ENCODE results near the gene INPP5A. TPM values are rescaled to one million over a fixed set of nuclear protein-coding genes. Genes with fewer than 3 reads are reported as not detected.
"Not testable (repeated sequence)": the region's sequence is repeated elsewhere in the genome, so short reads cannot be mapped to it uniquely, and the experiment has no call there.

Gene INPP5A
- total RNA-seq, 1 experiment from 2014 or later = 12.3 TPM

DNA sequence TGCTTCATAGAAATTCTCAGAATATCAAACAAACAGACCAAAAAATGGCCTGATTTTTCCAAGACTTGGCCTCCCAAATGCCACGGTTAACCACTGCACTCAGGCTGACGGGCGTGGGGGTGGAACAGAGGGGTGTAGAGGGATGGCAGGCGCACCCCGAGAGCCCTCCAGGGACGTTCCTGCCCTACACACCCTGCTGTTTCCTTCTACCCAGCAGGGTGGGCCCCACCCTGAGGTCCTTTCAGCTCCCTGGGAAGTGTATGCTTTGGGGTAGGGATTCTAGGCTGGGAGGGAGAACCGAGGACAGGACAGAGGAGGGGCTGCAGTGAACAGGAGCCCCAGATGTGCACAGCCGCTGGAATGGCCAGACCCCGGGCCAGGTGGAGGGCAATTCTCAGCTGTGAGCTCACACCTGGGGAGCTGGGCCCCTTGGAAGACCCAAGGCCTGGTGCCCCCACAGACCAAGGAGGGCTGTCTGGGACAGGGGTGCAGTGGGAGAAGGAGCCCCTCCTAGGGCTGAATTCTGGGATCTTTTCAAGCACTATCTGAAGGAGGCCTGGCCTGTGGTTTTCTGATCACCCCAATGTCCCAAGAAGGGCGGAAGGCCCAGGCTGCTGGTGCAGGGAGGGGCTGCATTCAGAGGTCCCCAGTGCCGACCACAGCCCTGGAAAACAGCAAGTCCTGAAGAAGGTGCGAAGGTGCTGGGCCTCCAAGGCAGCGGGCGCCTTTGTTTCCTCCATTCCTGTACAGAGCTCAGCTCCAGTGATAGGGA, 32.9 kb upstream of the INPP5A start:
- intact Hi-C loops (cut with micrococcal nuclease) = no loop called here
- Histone ChIP-seq H3K27ac (ENCODE audit: low read depth, low read length) (no peak overlapping the region), H3K4me1 (ENCODE audit: control insufficient read depth in 1 of 2, insufficient read depth in 2 of 2, low read length in 2 of 2) (no peaks in the 10 kb centered on the region), H3K36me3 (ENCODE audit: control insufficient read depth in 1 of 2, insufficient read depth in 2 of 2, low read length in 2 of 2) (no peaks in the 10 kb centered on the region), H4K20me1 (ENCODE audit: insufficient read depth) (no peaks in the 10 kb centered on the region), H3K9me3 (ENCODE audit: control insufficient read depth in 1 of 2, insufficient read depth in 1 of 2, low read depth in 1 of 2, low read length in 2 of 2) (no peaks in the 10 kb centered on the region), H3K27me3 (ENCODE audit: insufficient read depth, low read length) (no peaks in the 10 kb centered on the region), H3K9ac (ENCODE audit: low read length) (no peak overlapping the region), H2AFZ (ENCODE audit: low read depth, low read length, poor library complexity, severe bottlenecking) (no peak overlapping the region), H3K79me2 (ENCODE audit: insufficient read depth, low read length) (no peaks in the 10 kb centered on the region), H3K9me2 (ENCODE audit: insufficient read depth) (no peaks in the 10 kb centered on the region), H3K4me3 (replicated peaks in 1 of 2; ENCODE audit: low read depth in 1 of 2, low read length in 2 of 2) (no peak overlapping the region), H3K4me2 (ENCODE audit: low read length) (no peak overlapping the region)
- no peak for TF ChIP-seq POLR2A (IDR thresholded peaks at IDR 0.05; ENCODE audit: borderline replicate concordance, extremely low read depth, insufficient read depth, insufficient read length)
- TF ChIP-seq, protein P1, sequence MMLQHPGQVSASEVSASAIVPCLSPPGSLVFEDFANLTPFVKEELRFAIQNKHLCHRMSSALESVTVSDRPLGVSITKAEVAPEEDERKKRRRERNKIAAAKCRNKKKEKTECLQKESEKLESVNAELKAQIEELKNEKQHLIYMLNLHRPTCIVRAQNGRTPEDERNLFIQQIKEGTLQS (IDR thresholded peaks at IDR 0.05) = no peak
- no peak for TF ChIP-seq CEBPB (IDR thresholded peaks at IDR 0.05; ENCODE audit: low read depth)
- no peak for TF ChIP-seq SRF (IDR thresholded peaks at IDR 0.05; ENCODE audit: low read depth)
- CTCF ChIA-PET = no interaction called here
- DNase-seq (ENCODE audit: low read depth, low spot score) (no peak), ATAC-seq (no peak)
- RAD21 ChIA-PET (ENCODE audit: low non-redundant PET in 1 of 2, low total read pairs in 2 of 2, uncharacterized antibody in 2 of 2, unreplicated experiment in 2 of 2) = no interaction called here
- POLR2A ChIA-PET = no interaction called here
- no TSS peak for BruUV-seq (replicated peaks)

DNA sequence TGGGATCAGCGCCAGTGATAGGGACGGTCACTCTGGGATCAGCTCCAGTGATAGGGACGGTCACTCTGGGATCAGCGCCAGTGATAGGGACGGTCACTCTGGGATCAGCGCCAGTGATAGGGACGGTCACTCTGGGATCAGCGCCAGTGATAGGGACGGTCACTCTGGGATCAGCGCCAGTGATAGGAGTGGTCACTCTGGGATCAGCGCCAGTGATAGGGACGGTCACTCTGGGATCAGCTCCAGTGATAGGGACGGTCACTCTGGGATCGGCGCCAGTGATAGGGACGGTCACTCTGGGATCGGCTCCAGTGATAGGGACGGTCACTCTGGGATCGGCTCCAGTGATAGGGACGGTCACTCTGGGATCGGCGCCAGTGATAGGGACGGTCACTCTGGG, 32.0 kb upstream of the INPP5A start:
- intact Hi-C loops (cut with micrococcal nuclease); POLR2A ChIA-PET; CTCF ChIA-PET; H3K9me3 ChIP-seq (ENCODE audit: control insufficient read depth in 1 of 2, insufficient read depth in 1 of 2, low read depth in 1 of 2, low read length in 2 of 2); H3K27ac ChIP-seq (ENCODE audit: low read depth, low read length); H3K4me2 ChIP-seq (ENCODE audit: low read length); H3K9ac ChIP-seq (ENCODE audit: low read length); H2AFZ ChIP-seq (ENCODE audit: low read depth, low read length, poor library complexity, severe bottlenecking); H3K4me1 ChIP-seq (ENCODE audit: control insufficient read depth in 1 of 2, insufficient read depth in 2 of 2, low read length in 2 of 2); ATAC-seq; H3K4me3 ChIP-seq (replicated peaks in 1 of 2; ENCODE audit: low read depth in 1 of 2, low read length in 2 of 2); BruUV-seq (replicated peaks); H3K36me3 ChIP-seq (ENCODE audit: control insufficient read depth in 1 of 2, insufficient read depth in 2 of 2, low read length in 2 of 2); DNase-seq (ENCODE audit: low read depth, low spot score); H4K20me1 ChIP-seq (ENCODE audit: insufficient read depth); H3K79me2 ChIP-seq (ENCODE audit: insufficient read depth, low read length); H3K9me2 ChIP-seq (ENCODE audit: insufficient read depth); RAD21 ChIA-PET (ENCODE audit: low non-redundant PET in 1 of 2, low total read pairs in 2 of 2, uncharacterized antibody in 2 of 2, unreplicated experiment in 2 of 2); H3K27me3 ChIP-seq (ENCODE audit: insufficient read depth, low read length): not testable (repeated sequence)
